ENCODE results near the gene CHCHD4. TPM values are rescaled to one million over a fixed set of nuclear protein-coding genes. Genes with fewer than 3 reads are reported as not detected.
A peak's percentile ranks its signal among the peaks of the same experiment; 100 is the strongest.

Gene CHCHD4
- total RNA-seq, result 18.4 and 20.7 TPM in 2 replicates

- H3K4me3 ChIP-seq (ENCODE audit: low read depth, low read length), result peak within 1 kb of the TSS; percentile 68
- DNase-seq (ENCODE audit: low read depth), result peak; percentile 98
- TF ChIP-seq CTCF (IDR thresholded peaks at IDR 0.05; ENCODE audit: insufficient read depth, low read length, poor library complexity, severe bottlenecking), result no peak
- H3K27me3 ChIP-seq (ENCODE audit: control insufficient read depth, insufficient read depth, low read length), result no peaks in the 10 kb centered on the region
- peaks cover 2% of the 10 kb centered on the region for H3K36me3 ChIP-seq (ENCODE audit: control insufficient read depth, insufficient read depth, low read length)
These were observed at the start of gene CHCHD4, which contains the start of gene TMEM43 for GRCh38 chr3:14124615-14125192. TSS of gene CHCHD4 (minus strand) at chr3:14124870. CDS start at chr3:14124676, 194 bp downstream. TSS of gene TMEM43 (plus strand) at chr3:14125052. CDS start at chr3:14125194, 142 bp downstream.

- peaks cover 2% of the 10 kb centered on the region for H3K36me3 ChIP-seq (ENCODE audit: control insufficient read depth, insufficient read depth, low read length)
- DNase-seq (ENCODE audit: low read depth), result no peak
- no peak for TF ChIP-seq CTCF (IDR thresholded peaks at IDR 0.05; ENCODE audit: insufficient read depth, low read length, poor library complexity, severe bottlenecking)
- H3K27me3 ChIP-seq (ENCODE audit: control insufficient read depth, insufficient read depth, low read length), result no peaks in the 10 kb centered on the region
- H3K4me3 ChIP-seq (ENCODE audit: low read depth, low read length), result no peak overlapping the region
These were observed 47.8 kb upstream of the CHCHD4 start for GRCh38 chr3:14172496-14172895.

GRCh38 chr3:14170531-14171159 is 46.0 kb upstream of the CHCHD4 start:
- no peak for DNase-seq (ENCODE audit: low read depth)
- Histone ChIP-seq H3K4me3 (ENCODE audit: low read depth, low read length) (no peak overlapping the region), H3K36me3 (ENCODE audit: control insufficient read depth, insufficient read depth, low read length) (peaks cover 2% of the 10 kb centered on the region), H3K27me3 (ENCODE audit: control insufficient read depth, insufficient read depth, low read length) (no peaks in the 10 kb centered on the region)
- no peak for TF ChIP-seq CTCF (IDR thresholded peaks at IDR 0.05; ENCODE audit: insufficient read depth, low read length, poor library complexity, severe bottlenecking)

- no peak for DNase-seq (ENCODE audit: low read depth)
- no peaks in the 10 kb centered on the region for H3K27me3 ChIP-seq (ENCODE audit: control insufficient read depth, insufficient read depth, low read length)
- no peak for TF ChIP-seq CTCF (IDR thresholded peaks at IDR 0.05; ENCODE audit: insufficient read depth, low read length, poor library complexity, severe bottlenecking)
- H3K36me3 ChIP-seq (ENCODE audit: control insufficient read depth, insufficient read depth, low read length), result peaks cover 2% of the 10 kb centered on the region
- no peak overlapping the region for H3K4me3 ChIP-seq (ENCODE audit: low read depth, low read length)
These were observed 45.2 kb upstream of the CHCHD4 start for GRCh38 chr3:14169871-14170270.

- no peak for DNase-seq (ENCODE audit: low read depth)
- TF ChIP-seq CTCF (IDR thresholded peaks at IDR 0.05; ENCODE audit: insufficient read depth, low read length, poor library complexity, severe bottlenecking), result no peak
- no peaks in the 10 kb centered on the region for H3K27me3 ChIP-seq (ENCODE audit: control insufficient read depth, insufficient read depth, low read length)
- H3K4me3 ChIP-seq (ENCODE audit: low read depth, low read length), result no peak overlapping the region
- peaks cover 3% of the 10 kb centered on the region for H3K36me3 ChIP-seq (ENCODE audit: control insufficient read depth, insufficient read depth, low read length)
These were observed 44.8 kb upstream of the CHCHD4 start for GRCh38 chr3:14169435-14169834.

All from kidney epithelial cell (primary cell).